GM04504 (cell line): Measurements from ENCODE around the gene VEZF1.

ENCODE experiments used
- DNase-seq: peaks from one replicate; pipeline ENCODE4 v3.0.0-alpha.2; 2012; ENCODE audit warnings: low read depth

Gene VEZF1

DNA sequence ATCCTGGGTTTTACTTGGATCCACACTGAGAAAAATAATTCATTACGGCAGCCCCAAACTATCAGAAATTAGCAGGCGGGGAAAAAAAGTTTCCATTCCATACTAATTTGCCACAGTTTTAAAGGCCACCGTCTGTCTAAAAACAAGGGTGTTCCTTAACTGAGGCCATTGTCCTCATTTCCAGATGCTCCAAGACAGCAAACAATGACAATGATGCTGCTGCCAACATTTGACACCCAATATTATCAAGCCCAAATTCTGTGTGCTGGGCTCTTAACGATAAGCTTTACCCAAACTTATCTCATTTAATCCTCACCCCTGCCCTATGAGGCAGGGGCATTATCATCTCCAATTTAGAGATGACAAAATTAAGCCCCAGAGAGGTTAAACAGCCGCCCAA, 59.1 kb downstream of the VEZF1 start:
- DNase-seq: no peak

DNA sequence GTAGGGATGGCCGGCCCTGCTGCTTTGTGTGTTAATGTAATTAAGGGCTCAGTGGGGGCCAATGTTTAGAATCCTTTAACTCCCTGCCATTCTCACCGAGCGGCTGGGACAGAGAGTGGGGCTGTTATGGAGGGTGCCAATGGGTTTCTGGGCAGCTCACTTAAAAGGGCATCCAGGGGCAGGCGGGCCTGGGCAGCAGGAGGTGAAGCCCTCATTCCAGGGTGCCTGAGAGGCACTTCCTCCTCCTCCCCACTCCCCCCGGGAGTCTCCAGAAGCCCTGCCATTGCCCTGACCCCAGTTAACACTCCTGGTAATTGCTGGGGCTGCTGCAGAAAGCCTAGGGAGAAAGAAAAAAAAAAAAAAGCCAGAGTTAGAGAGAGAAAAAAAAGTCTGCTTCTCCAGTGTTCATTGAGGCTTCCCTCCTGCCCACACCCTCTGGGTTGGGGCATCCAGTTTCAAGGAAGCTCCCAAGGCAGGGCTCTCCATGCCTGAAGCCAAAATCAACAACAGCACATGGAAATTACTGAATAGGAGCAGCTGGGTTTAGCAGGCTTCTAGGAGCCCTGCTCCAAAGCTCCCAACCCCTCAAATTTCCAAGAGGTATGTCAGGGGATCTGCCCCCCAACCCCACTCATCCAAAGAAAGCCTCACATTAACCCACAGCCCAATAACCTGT, 60.9 kb downstream of the VEZF1 start:
- no peak for DNase-seq

DNA sequence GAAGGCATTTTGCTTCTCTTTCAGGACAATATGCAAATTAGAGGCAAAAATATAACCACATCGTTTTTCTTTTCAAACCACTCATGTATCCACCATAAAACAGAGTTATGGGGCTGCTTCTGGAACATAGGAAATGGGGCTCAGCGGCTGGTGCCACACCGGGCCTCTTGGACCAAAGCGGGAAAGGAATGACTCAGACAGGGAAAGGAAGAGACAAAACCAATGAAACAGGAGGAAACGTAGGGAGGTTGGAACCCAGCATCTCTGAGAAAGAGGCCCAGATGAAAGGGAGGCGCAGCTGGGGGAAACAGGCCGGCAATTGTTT, 61.4 kb downstream of the VEZF1 start:
- DNase-seq: no peak

DNA sequence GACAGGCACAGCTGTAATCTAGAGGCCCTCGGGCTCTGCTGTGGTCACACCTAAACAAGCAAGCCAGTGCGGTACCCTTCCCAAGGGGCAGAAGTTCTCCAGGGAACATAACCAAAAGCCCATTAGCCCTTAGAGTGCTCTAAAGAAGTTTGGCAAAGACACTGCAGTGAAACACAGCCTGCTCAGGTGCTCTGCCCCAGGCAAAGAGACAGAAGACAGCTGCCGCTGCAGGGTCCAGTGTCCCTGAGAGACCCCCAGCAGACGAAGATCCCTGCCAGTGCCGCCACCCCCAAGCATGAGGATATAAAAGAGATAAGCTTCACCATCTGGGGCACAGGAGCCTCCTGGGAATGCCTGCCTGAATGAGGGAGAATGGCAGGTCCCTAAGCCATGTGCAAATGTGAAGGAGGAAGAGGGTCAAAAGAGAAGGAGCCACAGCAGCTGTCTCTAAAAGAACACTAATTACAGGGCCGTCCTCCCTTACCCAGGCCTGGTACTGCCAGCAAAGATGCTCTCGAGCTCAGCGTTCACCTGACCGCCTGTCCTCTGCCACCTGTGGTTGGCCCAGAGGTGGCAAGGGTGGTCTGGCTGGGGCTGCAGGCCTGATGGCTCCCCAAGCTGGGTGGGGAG, 62.6 kb downstream of the VEZF1 start:
- DNase-seq: no peak

DNA sequence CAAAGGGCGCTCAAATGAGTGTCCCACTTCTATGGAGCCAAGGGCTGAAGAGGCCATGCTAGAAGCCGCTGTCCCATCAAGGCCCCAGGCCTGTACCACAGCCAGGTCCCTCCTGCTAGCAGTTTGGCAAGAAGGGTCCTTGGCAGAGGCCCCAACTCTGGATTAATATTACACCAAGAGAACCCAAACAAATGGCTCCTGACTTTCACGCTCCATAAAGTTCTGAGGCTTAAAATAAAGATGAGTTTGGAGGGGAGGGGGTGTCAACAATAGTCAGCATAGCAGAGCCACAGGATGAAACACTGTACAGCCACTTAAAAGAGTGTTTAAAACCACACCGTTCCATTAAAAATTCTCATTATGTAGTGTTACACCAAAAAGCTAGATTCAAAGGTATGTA, 63.4 kb downstream of the VEZF1 start:
- DNase-seq: no peak
